GM23338 (cell line): ENCODE data around the gene CFAP90. TPM values are rescaled to one million over a fixed set of nuclear protein-coding genes. Genes with fewer than 3 reads are reported as not detected.

Experiments
- ATAC-seq: fragments of 200-7000 bp; cut with Tn5 transposase; 3 replicates; pipeline ENCODE4 v1.9.1; 2020
- DNase-seq: peaks from one replicate; pipeline ENCODE4 v3.0.0-alpha.2; 2015; ENCODE audit warnings: low spot score
- H2AFZ ChIP-seq: fragments of 200-600 bp; sonication (generic); 2 replicates; pipeline ENCODE4 v1.8.0; 2016; ENCODE audit warnings: antibody characterized with exemption, mild to moderate bottlenecking, moderate library complexity
- H3F3A ChIP-seq: fragments of 200-600 bp; sonication (generic); replicated peaks from 2 replicates; pipeline ENCODE4 v1.8.0; 2017; ENCODE audit warnings: antibody characterized with exemption, mixed run types, low read depth
- H3K27ac ChIP-seq: fragments of 200-600 bp; sonication (generic); 2 replicates; pipeline ENCODE4 v1.6.1; 2016; ENCODE audit warnings: low read depth
- H3K27me3 ChIP-seq: fragments of 200-600 bp; sonication (generic); 2 replicates; pipeline ENCODE4 v1.8.0; 2016; ENCODE audit warnings: mild to moderate bottlenecking, mixed run types, moderate library complexity; ENCODE audit not compliant: insufficient read depth
- H3K36me3 ChIP-seq: fragments of 200-600 bp; sonication (generic); 2 replicates; pipeline ENCODE4 v1.8.0; 2016; ENCODE audit warnings: mild to moderate bottlenecking; ENCODE audit not compliant: insufficient read depth
- H3K4me1 ChIP-seq: fragments of 200-600 bp; sonication (generic); 2 replicates; pipeline ENCODE4 v1.8.0; 2016; ENCODE audit warnings: mild to moderate bottlenecking, moderate library complexity; ENCODE audit not compliant: insufficient read depth
- H3K4me2 ChIP-seq: fragments of 200-600 bp; sonication (generic); 2 replicates; pipeline ENCODE4 v1.7.1; 2017; ENCODE audit warnings: mixed run types
- H3K4me3 ChIP-seq: fragments of 200-600 bp; sonication (generic); 2 replicates; pipeline ENCODE4 v1.6.1; 2016; ENCODE audit warnings: mixed run types
- H3K79me2 ChIP-seq: fragments of 200-600 bp; sonication (generic); replicated peaks from 2 replicates; pipeline ENCODE4 v1.8.0; 2017; ENCODE audit warnings: mild to moderate bottlenecking; ENCODE audit not compliant: insufficient read depth
- H3K9me2 ChIP-seq: fragments of 200-600 bp; sonication (generic); 2 replicates; pipeline ENCODE4 v1.8.0; 2017; ENCODE audit not compliant: insufficient read depth
- H4K20me1 ChIP-seq: fragments of 200-600 bp; sonication (generic); replicated peaks from 2 replicates; pipeline ENCODE4 v1.8.0; 2017; ENCODE audit warnings: mild to moderate bottlenecking; ENCODE audit not compliant: insufficient read depth
- H3K27ac Mint-ChIP-seq: 2 replicates; pipeline ENCODE4 v1.8.0; 2020; ENCODE audit warnings: inconsistent platforms, mild to moderate bottlenecking, moderate library complexity, mixed read lengths
- H3K27me3 Mint-ChIP-seq: 3 replicates; pipeline ENCODE4 v1.8.0; 2022; ENCODE audit warnings: low read depth, mild to moderate bottlenecking, moderate library complexity, mixed read lengths, inconsistent platforms; ENCODE audit not compliant: insufficient read depth, poor library complexity
- H3K36me3 Mint-ChIP-seq: 3 replicates; pipeline ENCODE4 v1.8.0; 2021; ENCODE audit warnings: low read depth, mild to moderate bottlenecking, inconsistent platforms, moderate library complexity, mixed read lengths
- H3K4me1 Mint-ChIP-seq: 3 replicates; pipeline ENCODE4 v1.8.0; 2020; ENCODE audit warnings: mild to moderate bottlenecking, inconsistent platforms, mixed read lengths
- H3K4me3 Mint-ChIP-seq: 3 replicates; pipeline ENCODE4 v1.8.0; 2021; ENCODE audit warnings: moderate library complexity, mild to moderate bottlenecking, inconsistent platforms, mixed read lengths
- H3K9me3 Mint-ChIP-seq: 3 replicates; pipeline ENCODE4 v1.8.0; 2020; ENCODE audit warnings: moderate library complexity, mild to moderate bottlenecking, inconsistent platforms, mixed read lengths
- CREB1 ChIP-seq: fragments of 250-450 bp; sonication (Bioruptor Pico); IDR thresholded peaks from 2 replicates; pipeline ENCODE4 v1.5.0; 2020; ENCODE audit warnings: low read depth, mild to moderate bottlenecking, moderate library complexity
- CTCF ChIP-seq, 2 experiments: fragments of 200-600 bp in 1 of 2; sonication (generic) in 1 of 2; conservative IDR thresholded peaks; 2 replicates each; pipeline versions ENCODE4 v1.5.1 to v1.6.1; 2016 to 2017; ENCODE audit warnings: antibody characterized with exemption in 2 of 2, low read depth in 2 of 2, mild to moderate bottlenecking in 2 of 2, moderate library complexity in 1 of 2
- ETS1 ChIP-seq: IDR thresholded peaks from 2 replicates; pipeline ENCODE4 v1.6.1; 2016; ENCODE audit warnings: antibody characterized with exemption
- EZH2phosphoT487 ChIP-seq: fragments of 200-600 bp; sonication (generic); IDR thresholded peaks from one replicate; pipeline ENCODE4 v1.8.1; 2018; ENCODE audit warnings: antibody characterized with exemption; ENCODE audit not compliant: unreplicated experiment
- JUNB ChIP-seq: IDR thresholded peaks from one replicate; pipeline ENCODE4 v1.6.1; 2016; ENCODE audit warnings: antibody characterized with exemption; ENCODE audit not compliant: unreplicated experiment
- NANOG ChIP-seq: IDR thresholded peaks from 2 replicates; pipeline ENCODE4 v1.6.1; 2016; ENCODE audit warnings: antibody characterized with exemption, borderline replicate concordance
- POLR2AphosphoS5 ChIP-seq: IDR thresholded peaks from 2 replicates; pipeline ENCODE4 v1.6.1; 2016; ENCODE audit warnings: antibody characterized with exemption, low read depth
- STAT1 ChIP-seq: IDR thresholded peaks from one replicate; pipeline ENCODE4 v1.6.1; 2016; ENCODE audit warnings: antibody characterized with exemption; ENCODE audit not compliant: unreplicated experiment
- ZNF114 ChIP-seq: fragments of 250-450 bp; sonication (Bioruptor Pico); IDR thresholded peaks from 2 replicates; pipeline ENCODE4 v1.5.0; 2020; ENCODE audit warnings: mild to moderate bottlenecking, moderate library complexity
- ZNF331 ChIP-seq: fragments of 250-450 bp; sonication (Bioruptor Pico); IDR thresholded peaks from 2 replicates; pipeline ENCODE4 v1.5.0; 2020; ENCODE audit warnings: low read depth, mild to moderate bottlenecking, moderate library complexity
- ZNF462 ChIP-seq: fragments of 250-450 bp; sonication (Bioruptor Pico); IDR thresholded peaks from 2 replicates; pipeline ENCODE4 v1.5.0; 2020; ENCODE audit warnings: mild to moderate bottlenecking, moderate library complexity
- polyA plus RNA-seq: library from polyadenylated mRNA; unstranded; fragments of >200 nt; fragmentation: Nextera tagmentation; extraction: Ambion mirVana; gene quantifications from 2 replicates; pipeline ENCODE4 v1.2.1, GENCODE V29; 2016
- total RNA-seq: library from RNA; depleted of rRNA; stranded (reverse); fragments of >200 nt; shearing (Covaris generic); gene quantifications from 2 replicates; pipeline ENCODE4 v1.2.3, GENCODE V29; 2014

CFAP90 gene
- total and polyA plus RNA-seq, 2 experiments from 2014 or later, result 0.10 to 1.0 TPM

GRCh38 chr5:7894439-7894838 is 43.5 kb upstream of the CFAP90 start (continued):
- TF ChIP-seq STAT1, result no peak
- no peak for TF ChIP-seq ZNF114
- TF ChIP-seq EZH2phosphoT487, result no peak
- no peak for TF ChIP-seq CTCF (conservative IDR thresholded peaks at IDR 0.05; ENCODE audit: low read depth in 2 of 2)
- no peak for TF ChIP-seq ZNF331 (CRISPR knock-in tag)
- TF ChIP-seq POLR2AphosphoS5, result no peak
- TF ChIP-seq NANOG, result no peak

- ATAC-seq, result no peak
- Histone ChIP-seq H3K79me2 (no peaks in the 10 kb centered on the region), H3K9me2 (no peaks in the 10 kb centered on the region), H2AFZ (no peak overlapping the region), H3K27ac (no peak overlapping the region), H3K4me3 (no peak overlapping the region), H3K4me2 (no peak overlapping the region), H3K27me3 (no peaks in the 10 kb centered on the region), H4K20me1 (no peaks in the 10 kb centered on the region), H3K36me3 (peaks cover 49% of the 10 kb centered on the region), H3F3A (no peaks in the 10 kb centered on the region), H3K4me1 (no peaks in the 10 kb centered on the region)
- Mint-ChIP-seq H3K9me3 (no peaks in the 10 kb centered on the region), H3K36me3 (peaks cover 66% of the 10 kb centered on the region), H3K4me3 (no peak overlapping the region), H3K27ac (no peak overlapping the region), H3K27me3 (no peaks in the 10 kb centered on the region), H3K4me1 (no peaks in the 10 kb centered on the region)
- no peak for DNase-seq
- TF ChIP-seq NANOG, result no peak
- no peak for TF ChIP-seq ZNF114
- no peak for TF ChIP-seq JUNB
- TF ChIP-seq POLR2AphosphoS5, result no peak
- TF ChIP-seq CTCF (conservative IDR thresholded peaks at IDR 0.05; ENCODE audit: low read depth in 2 of 2), result no peak
- TF ChIP-seq ETS1, result no peak
- no peak for TF ChIP-seq STAT1
- no peak for TF ChIP-seq ZNF462
- TF ChIP-seq EZH2phosphoT487, result no peak
- no peak for TF ChIP-seq CREB1 (CRISPR knock-in tag)
Observed at GRCh38 chr5:7888901-7889300, 38.0 kb upstream of the CFAP90 start.
